GM12878 (cell line): ENCODE results near the gene ESYT3.

Source experiments
- ATF2 ChIP-seq: IDR thresholded peaks from 2 replicates; pipeline ENCODE4 v1.6.1; 2012; ENCODE audit warnings: low read length, inconsistent platforms
- CTCF ChIP-seq, 3 experiments: IDR thresholded peaks in 2 of 3; conservative IDR thresholded peaks in 1 of 3; 2 replicates each; pipeline ENCODE4 v1.5.1; 2011; ENCODE audit warnings: low read depth in 3 of 3, low read length in 3 of 3, mild to moderate bottlenecking in 3 of 3, control low read depth in 2 of 3, moderate library complexity in 2 of 3, inconsistent platforms in 1 of 3, mixed read lengths in 1 of 3; ENCODE audit not compliant: control insufficient read depth in 2 of 3, insufficient read depth in 1 of 3; ENCODE audit errors: extremely low read depth in 1 of 3
- EP300 ChIP-seq, 2 experiments: fragments of 150-350 bp in 1 of 2; IDR thresholded peaks; 2 replicates each; pipeline ENCODE4 v1.6.1; 2011 to 2012; ENCODE audit warnings: low read depth in 2 of 2, low read length in 2 of 2, borderline replicate concordance in 1 of 2, improper control_type of control experiment in 1 of 2, inconsistent platforms in 1 of 2; ENCODE audit not compliant: control insufficient read depth in 1 of 2
- EZH2 ChIP-seq: IDR thresholded peaks from 2 replicates; pipeline ENCODE4 v1.6.1; 2012; ENCODE audit warnings: low read depth, mild to moderate bottlenecking, control low read depth, inconsistent platforms, low read length, borderline replicate concordance; ENCODE audit not compliant: control insufficient read depth
- POLR2A ChIP-seq: IDR thresholded peaks from 2 replicates; pipeline ENCODE4 v1.6.1; 2011; ENCODE audit warnings: low read depth, mild to moderate bottlenecking, low read length
- RELA ChIP-seq: fragments of 450-650 bp; IDR thresholded peaks from 2 replicates; pipeline ENCODE4 v1.8.0; 2014; ENCODE audit warnings: borderline replicate concordance; ENCODE audit not compliant: partially characterized antibody
- YY1 ChIP-seq: IDR thresholded peaks from 2 replicates; pipeline ENCODE4 v1.6.1; 2011; ENCODE audit warnings: low read depth, mild to moderate bottlenecking, low read length

- no peak for TF ChIP-seq EZH2
- TF ChIP-seq CTCF (IDR thresholded peaks at IDR 0.05 in 2 of 3, conservative IDR thresholded peaks at IDR 0.05 in 1 of 3; ENCODE audit: control insufficient read depth in 2 of 3, extremely low read depth in 1 of 3, insufficient read depth in 1 of 3, low read depth in 3 of 3, low read length in 3 of 3), result no peak
- no peak for TF ChIP-seq ATF2
- TF ChIP-seq RELA, result no peak
- TF ChIP-seq EP300 (IDR thresholded peaks at IDR 0.05; ENCODE audit: borderline replicate concordance in 1 of 2, control insufficient read depth in 1 of 2, low read depth in 2 of 2, low read length in 2 of 2), result no peak
- no peak for TF ChIP-seq POLR2A
- no peak for TF ChIP-seq YY1
These were observed 34.0 kb downstream of the ESYT3 start for GRCh38 chr3:138468451-138468850.
